GM23338 (cell line): Measurements from ENCODE around the gene ESPL1. TPM values are rescaled to one million over a fixed set of nuclear protein-coding genes. Genes with fewer than 3 reads are reported as not detected.

Experiments used
- ATAC-seq: fragments of 200-7000 bp; cut with Tn5 transposase; 3 replicates; pipeline ENCODE4 v1.9.1; 2020
- DNase-seq: peaks from one replicate; pipeline ENCODE4 v3.0.0-alpha.2; 2015; ENCODE audit warnings: low spot score
- H2AFZ ChIP-seq: fragments of 200-600 bp; sonication (generic); 2 replicates; pipeline ENCODE4 v1.8.0; 2016; ENCODE audit warnings: antibody characterized with exemption, mild to moderate bottlenecking, moderate library complexity
- H3F3A ChIP-seq: fragments of 200-600 bp; sonication (generic); replicated peaks from 2 replicates; pipeline ENCODE4 v1.8.0; 2017; ENCODE audit warnings: antibody characterized with exemption, mixed run types, low read depth
- H3K27ac ChIP-seq: fragments of 200-600 bp; sonication (generic); 2 replicates; pipeline ENCODE4 v1.6.1; 2016; ENCODE audit warnings: low read depth
- H3K27me3 ChIP-seq: fragments of 200-600 bp; sonication (generic); 2 replicates; pipeline ENCODE4 v1.8.0; 2016; ENCODE audit warnings: mild to moderate bottlenecking, mixed run types, moderate library complexity; ENCODE audit not compliant: insufficient read depth
- H3K36me3 ChIP-seq: fragments of 200-600 bp; sonication (generic); 2 replicates; pipeline ENCODE4 v1.8.0; 2016; ENCODE audit warnings: mild to moderate bottlenecking; ENCODE audit not compliant: insufficient read depth
- H3K4me1 ChIP-seq: fragments of 200-600 bp; sonication (generic); 2 replicates; pipeline ENCODE4 v1.8.0; 2016; ENCODE audit warnings: mild to moderate bottlenecking, moderate library complexity; ENCODE audit not compliant: insufficient read depth
- H3K4me2 ChIP-seq: fragments of 200-600 bp; sonication (generic); 2 replicates; pipeline ENCODE4 v1.7.1; 2017; ENCODE audit warnings: mixed run types
- H3K4me3 ChIP-seq: fragments of 200-600 bp; sonication (generic); 2 replicates; pipeline ENCODE4 v1.6.1; 2016; ENCODE audit warnings: mixed run types
- H3K79me2 ChIP-seq: fragments of 200-600 bp; sonication (generic); replicated peaks from 2 replicates; pipeline ENCODE4 v1.8.0; 2017; ENCODE audit warnings: mild to moderate bottlenecking; ENCODE audit not compliant: insufficient read depth
- H3K9me2 ChIP-seq: fragments of 200-600 bp; sonication (generic); 2 replicates; pipeline ENCODE4 v1.8.0; 2017; ENCODE audit not compliant: insufficient read depth
- H4K20me1 ChIP-seq: fragments of 200-600 bp; sonication (generic); replicated peaks from 2 replicates; pipeline ENCODE4 v1.8.0; 2017; ENCODE audit warnings: mild to moderate bottlenecking; ENCODE audit not compliant: insufficient read depth
- H3K27ac Mint-ChIP-seq: 2 replicates; pipeline ENCODE4 v1.8.0; 2020; ENCODE audit warnings: inconsistent platforms, mild to moderate bottlenecking, moderate library complexity, mixed read lengths
- H3K27me3 Mint-ChIP-seq: 3 replicates; pipeline ENCODE4 v1.8.0; 2022; ENCODE audit warnings: low read depth, mild to moderate bottlenecking, moderate library complexity, mixed read lengths, inconsistent platforms; ENCODE audit not compliant: insufficient read depth, poor library complexity
- H3K36me3 Mint-ChIP-seq: 3 replicates; pipeline ENCODE4 v1.8.0; 2021; ENCODE audit warnings: low read depth, mild to moderate bottlenecking, inconsistent platforms, moderate library complexity, mixed read lengths
- H3K4me1 Mint-ChIP-seq: 3 replicates; pipeline ENCODE4 v1.8.0; 2020; ENCODE audit warnings: mild to moderate bottlenecking, inconsistent platforms, mixed read lengths
- H3K4me3 Mint-ChIP-seq: 3 replicates; pipeline ENCODE4 v1.8.0; 2021; ENCODE audit warnings: moderate library complexity, mild to moderate bottlenecking, inconsistent platforms, mixed read lengths
- H3K9me3 Mint-ChIP-seq: 3 replicates; pipeline ENCODE4 v1.8.0; 2020; ENCODE audit warnings: moderate library complexity, mild to moderate bottlenecking, inconsistent platforms, mixed read lengths
- CTCF ChIP-seq, 2 experiments: fragments of 200-600 bp in 1 of 2; sonication (generic) in 1 of 2; conservative IDR thresholded peaks; 2 replicates each; pipeline versions ENCODE4 v1.5.1 to v1.6.1; 2016 to 2017; ENCODE audit warnings: antibody characterized with exemption in 2 of 2, low read depth in 2 of 2, mild to moderate bottlenecking in 2 of 2, moderate library complexity in 1 of 2
- EZH2phosphoT487 ChIP-seq: fragments of 200-600 bp; sonication (generic); IDR thresholded peaks from one replicate; pipeline ENCODE4 v1.8.1; 2018; ENCODE audit warnings: antibody characterized with exemption; ENCODE audit not compliant: unreplicated experiment
- NANOG ChIP-seq: IDR thresholded peaks from 2 replicates; pipeline ENCODE4 v1.6.1; 2016; ENCODE audit warnings: antibody characterized with exemption, borderline replicate concordance
- ZNF114 ChIP-seq: fragments of 250-450 bp; sonication (Bioruptor Pico); IDR thresholded peaks from 2 replicates; pipeline ENCODE4 v1.5.0; 2020; ENCODE audit warnings: mild to moderate bottlenecking, moderate library complexity
- polyA plus RNA-seq: library from polyadenylated mRNA; unstranded; fragments of >200 nt; fragmentation: Nextera tagmentation; extraction: Ambion mirVana; gene quantifications from 2 replicates; pipeline ENCODE4 v1.2.1, GENCODE V29; 2016
- total RNA-seq: library from RNA; depleted of rRNA; stranded (reverse); fragments of >200 nt; shearing (Covaris generic); gene quantifications from 2 replicates; pipeline ENCODE4 v1.2.3, GENCODE V29; 2014
- TF ChIP-seq, protein P1 (sequence below): fragments of 250-450 bp; sonication (Bioruptor Pico); IDR thresholded peaks from 2 replicates; pipeline ENCODE4 v1.5.0; 2020; ENCODE audit warnings: mild to moderate bottlenecking, moderate library complexity

ESPL1 gene
- total and polyA plus RNA-seq, 2 experiments from 2014 or later = 13.2 to 56.5 TPM

DNA sequence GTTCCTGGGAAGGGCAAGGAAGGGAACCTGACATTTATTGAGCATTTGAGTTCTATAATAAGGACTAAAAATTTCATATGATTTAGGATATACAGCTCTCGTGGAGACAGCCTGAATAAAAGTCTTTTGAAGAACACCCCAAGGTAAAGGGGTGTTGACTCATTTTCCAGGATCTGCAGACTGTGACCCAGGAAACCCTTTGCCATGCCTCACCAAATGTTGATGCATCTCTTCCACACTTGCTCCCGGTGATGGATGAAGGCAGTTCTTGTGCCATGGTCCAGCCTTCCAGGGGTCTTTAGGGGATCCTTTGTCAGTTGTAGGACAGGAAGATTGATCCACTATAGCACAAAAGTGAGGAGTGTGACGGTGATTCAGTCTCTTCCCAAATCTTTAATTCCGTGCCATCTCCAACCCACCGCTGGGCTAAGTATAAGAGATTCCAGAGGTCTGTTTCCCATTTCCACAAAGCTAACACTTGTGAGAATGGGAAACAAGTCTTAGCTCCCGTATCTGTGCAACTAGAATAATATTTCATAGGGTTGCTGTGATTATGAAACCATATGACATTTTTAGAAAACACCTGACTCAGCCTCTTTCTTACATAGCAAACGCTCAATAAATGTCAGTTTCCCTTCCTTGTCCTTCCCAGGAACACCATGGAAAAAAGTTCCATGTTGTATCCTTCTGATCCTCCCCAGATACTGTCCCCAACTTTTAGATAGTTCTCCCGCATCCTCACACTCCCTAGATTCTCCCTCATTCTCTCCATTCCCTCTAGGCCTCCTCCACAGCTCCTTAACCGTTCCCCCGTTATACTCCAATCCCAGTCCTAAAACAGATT lies 52.5 kb downstream of the ESPL1 start (continued):
- TF ChIP-seq, protein P1, sequence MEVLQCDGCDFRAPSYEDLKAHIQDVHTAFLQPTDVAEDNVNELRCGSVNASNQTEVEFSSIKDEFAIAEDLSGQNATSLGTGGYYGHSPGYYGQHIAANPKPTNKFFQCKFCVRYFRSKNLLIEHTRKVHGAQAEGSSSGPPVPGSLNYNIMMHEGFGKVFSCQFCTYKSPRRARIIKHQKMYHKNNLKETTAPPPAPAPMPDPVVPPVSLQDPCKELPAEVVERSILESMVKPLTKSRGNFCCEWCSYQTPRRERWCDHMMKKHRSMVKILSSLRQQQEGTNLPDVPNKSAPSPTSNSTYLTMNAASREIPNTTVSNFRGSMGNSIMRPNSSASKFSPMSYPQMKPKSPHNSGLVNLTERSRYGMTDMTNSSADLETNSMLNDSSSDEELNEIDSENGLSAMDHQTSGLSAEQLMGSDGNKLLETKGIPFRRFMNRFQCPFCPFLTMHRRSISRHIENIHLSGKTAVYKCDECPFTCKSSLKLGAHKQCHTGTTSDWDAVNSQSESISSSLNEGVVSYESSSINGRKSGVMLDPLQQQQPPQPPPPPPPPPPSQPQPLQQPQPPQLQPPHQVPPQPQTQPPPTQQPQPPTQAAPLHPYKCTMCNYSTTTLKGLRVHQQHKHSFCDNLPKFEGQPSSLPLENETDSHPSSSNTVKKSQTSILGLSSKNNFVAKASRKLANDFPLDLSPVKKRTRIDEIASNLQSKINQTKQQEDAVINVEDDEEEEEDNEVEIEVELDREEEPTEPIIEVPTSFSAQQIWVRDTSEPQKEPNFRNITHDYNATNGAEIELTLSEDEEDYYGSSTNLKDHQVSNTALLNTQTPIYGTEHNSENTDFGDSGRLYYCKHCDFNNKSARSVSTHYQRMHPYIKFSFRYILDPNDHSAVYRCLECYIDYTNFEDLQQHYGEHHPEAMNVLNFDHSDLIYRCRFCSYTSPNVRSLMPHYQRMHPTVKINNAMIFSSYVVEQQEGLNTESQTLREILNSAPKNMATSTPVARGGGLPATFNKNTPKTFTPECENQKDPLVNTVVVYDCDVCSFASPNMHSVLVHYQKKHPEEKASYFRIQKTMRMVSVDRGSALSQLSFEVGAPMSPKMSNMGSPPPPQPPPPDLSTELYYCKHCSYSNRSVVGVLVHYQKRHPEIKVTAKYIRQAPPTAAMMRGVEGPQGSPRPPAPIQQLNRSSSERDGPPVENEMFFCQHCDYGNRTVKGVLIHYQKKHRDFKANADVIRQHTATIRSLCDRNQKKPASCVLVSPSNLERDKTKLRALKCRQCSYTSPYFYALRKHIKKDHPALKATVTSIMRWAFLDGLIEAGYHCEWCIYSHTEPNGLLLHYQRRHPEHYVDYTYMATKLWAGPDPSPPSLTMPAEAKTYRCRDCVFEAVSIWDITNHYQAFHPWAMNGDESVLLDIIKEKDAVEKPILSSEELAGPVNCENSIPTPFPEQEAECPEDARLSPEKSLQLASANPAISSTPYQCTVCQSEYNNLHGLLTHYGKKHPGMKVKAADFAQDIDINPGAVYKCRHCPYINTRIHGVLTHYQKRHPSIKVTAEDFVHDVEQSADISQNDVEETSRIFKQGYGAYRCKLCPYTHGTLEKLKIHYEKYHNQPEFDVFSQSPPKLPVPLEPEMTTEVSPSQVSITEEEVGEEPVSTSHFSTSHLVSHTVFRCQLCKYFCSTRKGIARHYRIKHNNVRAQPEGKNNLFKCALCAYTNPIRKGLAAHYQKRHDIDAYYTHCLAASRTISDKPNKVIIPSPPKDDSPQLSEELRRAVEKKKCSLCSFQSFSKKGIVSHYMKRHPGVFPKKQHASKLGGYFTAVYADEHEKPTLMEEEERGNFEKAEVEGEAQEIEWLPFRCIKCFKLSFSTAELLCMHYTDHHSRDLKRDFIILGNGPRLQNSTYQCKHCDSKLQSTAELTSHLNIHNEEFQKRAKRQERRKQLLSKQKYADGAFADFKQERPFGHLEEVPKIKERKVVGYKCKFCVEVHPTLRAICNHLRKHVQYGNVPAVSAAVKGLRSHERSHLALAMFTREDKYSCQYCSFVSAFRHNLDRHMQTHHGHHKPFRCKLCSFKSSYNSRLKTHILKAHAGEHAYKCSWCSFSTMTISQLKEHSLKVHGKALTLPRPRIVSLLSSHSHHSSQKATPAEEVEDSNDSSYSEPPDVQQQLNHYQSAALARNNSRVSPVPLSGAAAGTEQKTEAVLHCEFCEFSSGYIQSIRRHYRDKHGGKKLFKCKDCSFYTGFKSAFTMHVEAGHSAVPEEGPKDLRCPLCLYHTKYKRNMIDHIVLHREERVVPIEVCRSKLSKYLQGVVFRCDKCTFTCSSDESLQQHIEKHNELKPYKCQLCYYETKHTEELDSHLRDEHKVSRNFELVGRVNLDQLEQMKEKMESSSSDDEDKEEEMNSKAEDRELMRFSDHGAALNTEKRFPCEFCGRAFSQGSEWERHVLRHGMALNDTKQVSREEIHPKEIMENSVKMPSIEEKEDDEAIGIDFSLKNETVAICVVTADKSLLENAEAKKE (CRISPR knock-in tag) = no peak

- Histone ChIP-seq H3K4me1 (peaks cover 29% of the 10 kb centered on the region), H3K4me2 (peak overlapping the region; percentile 85), H2AFZ (peak overlapping the region; percentile 98), H3K27ac (no peak overlapping the region), H4K20me1 (no peaks in the 10 kb centered on the region), H3F3A (peaks cover 16% of the 10 kb centered on the region), H3K27me3 (peaks cover 71% of the 10 kb centered on the region), H3K36me3 (no peaks in the 10 kb centered on the region; the same call in 1 of the 2 replicates), H3K79me2 (no peaks in the 10 kb centered on the region), H3K9me2 (no peaks in the 10 kb centered on the region), H3K4me3 (peak overlapping the region; percentile 85)
- Mint-ChIP-seq H3K36me3 (peaks cover 4% of the 10 kb centered on the region), H3K27me3 (peaks cover 63% of the 10 kb centered on the region), H3K4me3 (peak overlapping the region; percentile 75), H3K4me1 (peaks cover 29% of the 10 kb centered on the region), H3K9me3 (no peaks in the 10 kb centered on the region; the same call in 2 of the 3 replicates), H3K27ac (no peak overlapping the region)
- ATAC-seq = no peak
- peak; percentile 58 for DNase-seq
- TF ChIP-seq ZNF114 = no peak
- TF ChIP-seq NANOG = no peak
- TF ChIP-seq, protein P1 (CRISPR knock-in tag) = no peak
- TF ChIP-seq EZH2phosphoT487 = no peak
- TF ChIP-seq CTCF (conservative IDR thresholded peaks at IDR 0.05; ENCODE audit: low read depth in 2 of 2) = no peak
These were observed 56.1 kb downstream of the ESPL1 start for GRCh38 chr12:53324113-53324778.
